GM18499 (cell line): Measurements from ENCODE around the gene NR1I2.

Source experiments
- ATAC-seq: cut with Tn5 transposase; IDR thresholded peaks from one replicate; pipeline ENCODE4 v1.9.1; 2021; ENCODE audit warnings: moderate number of reproducible peaks; ENCODE audit not compliant: insufficient read depth, unreplicated experiment

Gene NR1I2

GRCh38 chr3:119781330-119782198 is at the start of gene NR1I2:
TSS of gene NR1I2 (plus strand) at chr3:119782101.
- no peak for ATAC-seq

DNA sequence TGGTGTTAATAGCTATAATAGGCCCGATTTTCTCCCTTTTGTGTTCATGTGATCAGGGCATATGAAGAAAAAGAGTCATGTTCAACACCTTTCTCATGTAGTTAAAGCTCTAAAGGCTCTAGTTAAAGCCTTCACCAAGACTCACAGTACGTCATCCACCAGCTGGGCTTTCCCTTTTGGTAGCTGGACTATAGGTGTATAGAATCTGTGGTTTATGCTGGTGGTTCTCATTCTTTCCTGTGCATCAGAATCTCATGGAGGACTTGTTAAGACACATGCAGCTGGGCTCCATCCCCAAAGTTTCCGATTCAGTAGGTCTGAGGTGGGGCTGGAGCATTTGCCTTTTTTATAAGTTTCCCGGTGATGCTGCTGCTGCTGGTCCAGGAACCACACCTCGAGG is 48.1 kb upstream of the NR1I2 start:
- no peak for ATAC-seq

GRCh38 chr3:119738741-119739140 is 43.2 kb upstream of the NR1I2 start:
- ATAC-seq, result no peak

GRCh38 chr3:119741657-119742590 is 40.0 kb upstream of the NR1I2 start:
- no peak for ATAC-seq

- no peak for ATAC-seq
These were observed 38.0 kb upstream of the NR1I2 start for GRCh38 chr3:119743921-119744320.

DNA sequence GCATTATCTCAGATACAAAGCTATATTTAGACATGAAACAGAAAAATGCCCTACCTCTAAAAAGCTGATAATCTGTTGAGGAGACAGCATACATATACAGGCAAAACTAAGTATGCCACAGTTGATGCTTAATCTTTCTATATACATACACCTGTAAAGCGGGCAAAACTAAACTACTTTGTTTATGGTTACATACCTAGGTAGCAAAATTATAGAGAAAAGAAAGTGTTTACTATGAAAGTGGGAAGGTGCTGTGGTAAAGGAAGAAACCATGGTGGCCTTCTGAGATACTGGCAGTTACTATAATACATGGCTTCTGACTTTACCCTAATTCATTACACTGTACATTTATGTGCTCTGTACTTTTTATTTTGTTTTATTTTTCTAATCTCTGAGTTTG is 36.0 kb upstream of the NR1I2 start:
- no peak for ATAC-seq

- ATAC-seq, result no peak
These were observed 35.5 kb upstream of the NR1I2 start for GRCh38 chr3:119746423-119746822.

DNA sequence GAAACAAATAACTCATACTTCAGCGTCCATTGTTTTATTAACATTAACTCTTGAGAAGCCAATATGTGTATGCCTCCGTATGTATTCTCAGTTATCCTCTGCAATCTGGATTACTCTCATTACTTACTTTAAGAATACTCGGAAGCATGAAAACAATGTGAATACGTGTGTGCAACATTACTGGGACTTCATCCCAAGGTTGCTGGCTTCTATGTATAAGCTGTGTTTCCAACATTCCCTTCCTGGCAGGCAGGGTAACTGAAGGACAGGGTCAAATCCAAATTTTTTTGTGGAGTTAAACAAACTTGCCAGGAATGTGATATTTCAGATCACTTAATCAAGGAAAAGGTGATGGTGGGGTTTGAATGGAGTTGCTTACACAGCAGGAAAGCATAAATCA is 34.5 kb upstream of the NR1I2 start:
- no peak for ATAC-seq

- no peak for ATAC-seq
These were observed 32.9 kb upstream of the NR1I2 start for GRCh38 chr3:119748991-119749390.

DNA sequence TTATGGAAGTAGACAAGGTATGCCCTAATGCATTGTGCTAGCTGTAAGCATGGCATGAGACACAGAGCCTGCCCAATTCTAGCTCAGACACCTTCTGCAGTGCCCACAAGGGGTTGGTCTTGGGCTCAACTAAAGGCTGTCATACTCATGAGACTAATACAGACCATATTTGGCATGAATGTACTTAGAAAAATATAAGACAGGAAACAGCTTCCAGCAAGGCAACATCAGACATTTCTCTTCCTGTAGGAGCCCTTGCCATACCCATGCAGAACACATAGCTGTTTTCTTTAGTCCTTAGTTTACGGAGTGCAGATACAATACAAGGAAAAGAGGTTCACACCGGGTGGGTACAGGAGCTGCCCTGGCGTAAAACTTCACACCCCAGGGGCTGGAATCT is 30.5 kb upstream of the NR1I2 start:
- ATAC-seq, result no peak

- no peak for ATAC-seq
These were observed 21.9 kb upstream of the NR1I2 start for GRCh38 chr3:119759962-119760361.

DNA sequence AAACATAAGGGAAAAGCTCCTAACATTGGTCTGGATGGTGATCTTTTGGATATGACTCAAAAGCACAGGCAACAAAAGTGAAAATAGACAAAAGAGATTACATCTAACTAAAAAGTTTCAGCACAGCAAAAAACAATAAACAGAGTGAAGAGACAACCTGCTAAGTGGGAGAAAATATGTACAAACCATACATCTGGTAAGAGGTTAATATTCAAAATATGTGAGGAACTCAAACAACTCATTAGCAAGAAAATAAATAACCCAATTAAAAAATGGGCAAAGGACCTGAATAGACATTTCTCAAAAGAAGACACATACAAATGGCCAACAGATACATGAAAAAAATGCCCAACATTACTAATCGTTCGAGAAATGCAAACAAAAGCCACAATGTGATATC is 19.0 kb upstream of the NR1I2 start:
- no peak for ATAC-seq

- no peak for ATAC-seq
These were observed 18.4 kb upstream of the NR1I2 start for GRCh38 chr3:119763466-119763865.

DNA sequence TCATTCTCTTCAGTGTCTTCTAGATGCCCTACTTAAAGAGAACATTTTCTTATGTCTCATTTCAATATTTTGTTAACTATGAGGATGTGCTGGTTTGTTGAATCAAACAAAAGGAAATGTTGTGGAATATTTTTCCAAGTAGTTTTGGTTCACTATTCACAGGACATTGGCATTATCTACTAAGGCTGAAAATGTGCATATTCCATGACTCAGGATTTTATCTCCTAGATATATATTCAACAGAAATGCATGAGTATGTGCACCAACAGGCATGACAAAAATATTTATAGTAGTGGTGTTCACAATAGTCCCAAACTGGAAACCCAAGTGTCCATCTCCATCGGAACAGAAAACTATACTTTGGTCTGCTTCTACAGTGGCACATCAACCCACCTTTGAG is 16.7 kb upstream of the NR1I2 start:
- ATAC-seq, result no peak

GRCh38 chr3:119767936-119768601 is 13.8 kb upstream of the NR1I2 start:
- ATAC-seq, result no peak

DNA sequence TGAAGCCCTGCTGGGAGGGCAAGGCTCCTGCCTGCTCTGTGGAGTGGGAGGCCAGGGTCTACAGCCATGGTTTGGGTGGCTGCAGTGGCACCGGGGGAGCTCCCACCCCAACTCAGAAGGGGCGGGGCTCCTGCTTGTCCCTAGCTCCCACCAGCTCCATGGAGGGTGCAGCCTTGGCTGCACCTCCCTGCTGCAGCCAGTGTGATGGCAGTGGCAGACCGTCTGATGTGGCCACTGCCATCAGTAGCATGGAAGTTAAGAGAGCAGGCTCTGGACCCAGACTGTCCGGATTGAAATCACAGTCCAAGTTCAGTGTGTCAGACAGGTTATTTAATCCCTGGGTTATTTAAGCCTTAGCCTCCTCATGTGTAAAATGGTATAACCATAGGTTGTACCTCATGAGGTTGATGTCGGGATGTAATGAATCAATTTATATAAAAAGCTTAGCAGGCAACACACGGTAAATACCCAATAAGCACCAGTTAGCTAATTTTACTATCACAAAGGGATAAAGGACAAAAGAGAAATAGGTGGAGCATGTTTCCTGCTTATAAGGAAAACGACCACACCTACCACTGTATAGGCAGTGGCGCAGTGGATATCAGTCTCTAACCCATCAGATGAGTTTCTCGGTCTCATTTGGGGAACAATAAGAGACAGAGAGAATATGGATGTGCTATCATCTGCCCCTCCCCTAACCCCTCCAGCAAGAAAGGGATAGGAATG is 13.1 kb upstream of the NR1I2 start:
- ATAC-seq, result no peak

GRCh38 chr3:119769394-119770149 is 12.3 kb upstream of the NR1I2 start:
- no peak for ATAC-seq

DNA sequence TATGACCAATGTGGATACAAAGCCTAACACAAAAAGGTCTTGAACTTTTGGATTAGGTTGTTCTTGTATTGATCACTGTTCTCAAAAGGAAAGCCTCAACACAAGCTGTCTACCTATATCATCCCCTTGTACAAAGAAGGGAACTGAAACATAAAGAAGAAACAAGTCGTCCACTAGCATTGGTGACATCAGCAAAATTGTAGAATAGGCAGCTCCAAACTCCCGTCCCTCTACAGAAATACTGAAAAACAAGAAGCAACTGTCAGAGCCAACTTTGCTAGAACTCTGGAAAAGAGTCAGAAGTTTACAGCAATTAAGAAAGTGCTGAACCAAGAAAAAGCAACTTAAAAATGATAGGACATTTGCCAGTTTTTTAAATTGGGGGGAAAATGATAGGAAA is 7.5 kb upstream of the NR1I2 start:
- ATAC-seq, result peak; percentile 81

DNA sequence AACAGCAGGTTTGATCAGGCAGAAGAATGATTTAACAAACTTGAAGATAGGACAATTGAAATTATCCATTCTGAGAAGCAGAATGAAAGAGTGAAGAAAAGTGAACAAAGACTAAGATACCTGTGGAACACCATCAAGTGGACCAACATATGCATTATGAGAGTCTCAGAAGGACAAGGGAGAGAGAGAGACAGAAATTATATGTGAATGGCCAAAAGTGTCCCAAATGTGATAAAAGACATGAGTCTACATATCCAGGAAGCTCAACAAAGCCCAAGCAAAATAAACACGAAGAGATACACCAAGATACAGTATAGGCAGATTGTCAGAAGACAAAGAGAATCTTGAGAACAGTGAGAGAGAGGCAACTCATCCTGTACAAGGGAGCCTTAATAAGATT is 5.6 kb upstream of the NR1I2 start:
- no peak for ATAC-seq
